RWPE2 (cell line): Measurements from ENCODE around the gene GNAT2.

Experiments
- ATAC-seq: fragments of 200-7000 bp; cut with Tn5 transposase; 3 replicates; pipeline ENCODE4 v1.9.1; 2021; ENCODE audit warnings: low read depth
- DNase-seq: peaks from one replicate; pipeline ENCODE4 v3.0.0-alpha.2; 2020; ENCODE audit warnings: low spot score
- H3K27ac ChIP-seq: fragments of 450-650 bp; 2 replicates; pipeline ENCODE4 v1.5.1; 2017; ENCODE audit warnings: mild to moderate bottlenecking; ENCODE audit not compliant: poor library complexity, severe bottlenecking
- H3K27me3 ChIP-seq: fragments of 250-450 bp; sonication (Bioruptor Pico); 2 replicates; pipeline ENCODE4 v1.5.1; 2021; ENCODE audit warnings: mild to moderate bottlenecking, moderate library complexity; ENCODE audit not compliant: insufficient read depth, poor library complexity, severe bottlenecking
- H3K36me3 ChIP-seq: fragments of 250-450 bp; sonication (Bioruptor Pico); 2 replicates; pipeline ENCODE4 v1.5.1; 2020; ENCODE audit warnings: low read depth, mild to moderate bottlenecking, moderate library complexity
- H3K4me1 ChIP-seq: fragments of 250-450 bp; sonication (Bioruptor Pico); 2 replicates; pipeline ENCODE4 v1.5.1; 2021; ENCODE audit warnings: mild to moderate bottlenecking, moderate library complexity; ENCODE audit not compliant: insufficient read depth, poor library complexity, severe bottlenecking
- H3K4me3 ChIP-seq: fragments of 250-450 bp; sonication (Bioruptor Pico); 2 replicates; pipeline ENCODE4 v1.5.1; 2021; ENCODE audit warnings: mild to moderate bottlenecking, moderate library complexity; ENCODE audit not compliant: severe bottlenecking
- H3K9me3 ChIP-seq: fragments of 250-450 bp; sonication (Bioruptor Pico); 2 replicates; pipeline ENCODE4 v1.5.1; 2021; ENCODE audit warnings: mild to moderate bottlenecking, moderate library complexity; ENCODE audit not compliant: severe bottlenecking
- TF ChIP-seq, protein P1 (sequence below): fragments of 450-650 bp; IDR thresholded peaks from one replicate; pipeline ENCODE4 v1.5.1; 2017; ENCODE audit warnings: mild to moderate bottlenecking, moderate library complexity; ENCODE audit not compliant: poor library complexity, severe bottlenecking

GNAT2 gene

DNA sequence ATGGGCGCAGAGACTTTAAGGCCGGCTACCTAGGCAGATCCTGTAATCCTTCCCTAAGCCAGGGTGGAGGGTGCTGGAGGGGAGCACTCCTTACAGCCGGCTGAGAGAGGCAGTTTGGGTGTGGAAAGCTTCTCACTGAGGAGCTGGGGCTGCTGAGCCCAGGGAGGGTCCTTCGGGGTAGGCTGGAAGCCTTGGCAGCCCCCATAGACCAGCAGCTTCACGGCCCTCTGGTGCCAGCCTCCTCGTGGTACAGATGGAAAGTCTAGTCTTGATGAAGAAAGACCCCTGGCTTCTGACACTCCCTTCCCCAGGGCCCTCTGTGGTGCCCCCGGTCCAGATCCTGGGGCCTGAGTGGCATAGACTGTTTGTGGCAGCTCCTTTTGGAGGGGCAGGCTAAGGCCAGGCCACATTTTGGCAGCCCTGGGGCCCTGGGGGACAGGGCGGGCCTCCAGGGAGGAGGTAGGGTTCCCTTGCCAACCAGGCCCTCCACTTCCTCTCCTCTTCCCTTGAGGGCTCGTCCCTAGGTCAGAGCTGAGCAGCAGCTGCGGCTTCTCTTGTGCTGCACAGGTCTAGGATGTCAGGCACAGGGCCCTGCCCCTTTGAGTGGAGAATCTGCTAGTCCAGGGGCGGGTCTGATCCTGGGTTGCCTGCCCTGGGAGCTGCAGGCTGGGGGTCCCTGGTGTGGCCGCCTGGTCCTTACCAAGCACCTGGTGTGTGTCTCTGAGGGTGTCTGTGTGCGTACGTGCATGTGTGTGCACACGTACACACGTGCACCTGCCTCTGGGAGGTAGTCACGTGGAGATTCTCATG lies 5.0 kb upstream of the GNAT2 start:
- DNase-seq = no peak
- no peaks in the 10 kb centered on the region for H3K9me3 ChIP-seq
- no peak overlapping the region for H3K4me3 ChIP-seq
- H3K27ac ChIP-seq = no peak overlapping the region
- no peak for ATAC-seq
- H3K36me3 ChIP-seq = peaks cover 9% of the 10 kb centered on the region
- H3K4me1 ChIP-seq = peaks cover 2% of the 10 kb centered on the region
- TF ChIP-seq, protein P1, sequence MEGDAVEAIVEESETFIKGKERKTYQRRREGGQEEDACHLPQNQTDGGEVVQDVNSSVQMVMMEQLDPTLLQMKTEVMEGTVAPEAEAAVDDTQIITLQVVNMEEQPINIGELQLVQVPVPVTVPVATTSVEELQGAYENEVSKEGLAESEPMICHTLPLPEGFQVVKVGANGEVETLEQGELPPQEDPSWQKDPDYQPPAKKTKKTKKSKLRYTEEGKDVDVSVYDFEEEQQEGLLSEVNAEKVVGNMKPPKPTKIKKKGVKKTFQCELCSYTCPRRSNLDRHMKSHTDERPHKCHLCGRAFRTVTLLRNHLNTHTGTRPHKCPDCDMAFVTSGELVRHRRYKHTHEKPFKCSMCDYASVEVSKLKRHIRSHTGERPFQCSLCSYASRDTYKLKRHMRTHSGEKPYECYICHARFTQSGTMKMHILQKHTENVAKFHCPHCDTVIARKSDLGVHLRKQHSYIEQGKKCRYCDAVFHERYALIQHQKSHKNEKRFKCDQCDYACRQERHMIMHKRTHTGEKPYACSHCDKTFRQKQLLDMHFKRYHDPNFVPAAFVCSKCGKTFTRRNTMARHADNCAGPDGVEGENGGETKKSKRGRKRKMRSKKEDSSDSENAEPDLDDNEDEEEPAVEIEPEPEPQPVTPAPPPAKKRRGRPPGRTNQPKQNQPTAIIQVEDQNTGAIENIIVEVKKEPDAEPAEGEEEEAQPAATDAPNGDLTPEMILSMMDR = no peak
- H3K27me3 ChIP-seq = no peaks in the 10 kb centered on the region

- H3K27ac ChIP-seq = no peak overlapping the region
- H3K4me1 ChIP-seq = no peaks in the 10 kb centered on the region
- DNase-seq (no peak), ATAC-seq (no peak)
- no peak overlapping the region for H3K4me3 ChIP-seq
- no peaks in the 10 kb centered on the region for H3K9me3 ChIP-seq
- H3K27me3 ChIP-seq = no peaks in the 10 kb centered on the region
- peaks cover 3% of the 10 kb centered on the region for H3K36me3 ChIP-seq
- TF ChIP-seq, protein P1 = no peak
Measured at GRCh38 chr1:109623601-109624161, 4.3 kb upstream of the GNAT2 start.

DNA sequence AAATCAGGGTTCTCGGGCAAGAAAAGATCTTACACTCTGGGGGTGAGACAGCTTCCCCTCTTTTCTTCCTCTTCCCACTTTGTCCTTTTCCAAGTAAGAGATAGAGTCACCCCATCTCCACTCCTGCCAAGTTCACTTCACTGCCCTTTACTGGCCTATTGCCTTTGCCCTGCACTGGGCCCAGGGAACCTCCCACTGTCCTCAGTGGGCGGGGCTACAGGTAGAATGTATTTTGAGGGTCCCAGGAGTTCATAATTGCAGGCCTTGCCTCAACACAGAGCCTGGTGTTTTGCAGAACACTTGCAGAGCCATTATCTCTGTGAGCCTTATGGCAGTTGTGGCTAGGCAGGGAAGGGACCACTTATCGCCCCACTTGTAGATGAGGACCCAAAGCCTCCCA lies 3.5 kb upstream of the GNAT2 start:
- Histone ChIP-seq H3K27ac (no peak overlapping the region), H3K4me3 (no peak overlapping the region), H3K36me3 (no peaks in the 10 kb centered on the region), H3K27me3 (no peaks in the 10 kb centered on the region), H3K4me1 (no peaks in the 10 kb centered on the region), H3K9me3 (no peaks in the 10 kb centered on the region)
- TF ChIP-seq, protein P1 = no peak
- ATAC-seq = no peak
- DNase-seq = no peak

GRCh38 chr1:109622137-109622892 lies 2.9 kb upstream of the GNAT2 start:
- H3K36me3 ChIP-seq = no peaks in the 10 kb centered on the region
- ATAC-seq = no peak
- TF ChIP-seq, protein P1 = no peak
- no peak overlapping the region for H3K4me3 ChIP-seq
- peaks cover 5% of the 10 kb centered on the region for H3K4me1 ChIP-seq
- H3K9me3 ChIP-seq = no peaks in the 10 kb centered on the region
- no peak overlapping the region for H3K27ac ChIP-seq
- no peak for DNase-seq
- no peaks in the 10 kb centered on the region for H3K27me3 ChIP-seq
